ENCODE measurements around the gene BNC2.

GRCh38 chr9:16386007-16386826, 484.3 kb downstream of the BNC2 start:
- no peak for TF ChIP-seq CTCF (IDR thresholded peaks at IDR 0.05)
- no peak for TF ChIP-seq POLR2A (IDR thresholded peaks at IDR 0.05)
